ENCODE measurements around the gene PDZD8.
A peak's percentile ranks its signal among the peaks of the same experiment; 100 is the strongest.

Gene PDZD8

GRCh38 chr10:117375360-117376178 lies at the start of gene PDZD8:
Gene PDZD8, minus strand, starts transcription at chr10:117375440. Its CDS starts 213 bp downstream, at chr10:117375227.
- DNase-seq, result peak; percentile 98

- DNase-seq, result no peak
These were observed 48.9 kb upstream of the PDZD8 start for GRCh38 chr10:117424171-117424570.

GRCh38 chr10:117421985-117422384 lies 46.7 kb upstream of the PDZD8 start:
- DNase-seq, result no peak

- DNase-seq, result no peak
These were observed 45.5 kb upstream of the PDZD8 start for GRCh38 chr10:117420768-117421167.

- no peak for DNase-seq
These were observed 44.7 kb upstream of the PDZD8 start for GRCh38 chr10:117419921-117420320.

- no peak for DNase-seq
These were observed 43.9 kb upstream of the PDZD8 start for GRCh38 chr10:117419159-117419558.

GRCh38 chr10:117418121-117418520 lies 42.9 kb upstream of the PDZD8 start:
- DNase-seq, result no peak

- no peak for DNase-seq
These were observed 42.0 kb upstream of the PDZD8 start for GRCh38 chr10:117417196-117417595.

- DNase-seq, result no peak
These were observed 38.8 kb upstream of the PDZD8 start for GRCh38 chr10:117413928-117414618.

- DNase-seq, result no peak
These were observed 37.3 kb upstream of the PDZD8 start for GRCh38 chr10:117412469-117413010.

- DNase-seq, result no peak
These were observed 36.5 kb upstream of the PDZD8 start for GRCh38 chr10:117411479-117412399.

- no peak for DNase-seq
These were observed 35.3 kb upstream of the PDZD8 start for GRCh38 chr10:117410557-117410956.

GRCh38 chr10:117409549-117410305 lies 34.5 kb upstream of the PDZD8 start:
- no peak for DNase-seq

GRCh38 chr10:117408436-117409384 lies 33.5 kb upstream of the PDZD8 start:
- no peak for DNase-seq

- no peak for DNase-seq
These were observed 30.5 kb upstream of the PDZD8 start for GRCh38 chr10:117405730-117406129.

- DNase-seq, result no peak
These were observed 25.1 kb upstream of the PDZD8 start for GRCh38 chr10:117400329-117400728.

GRCh38 chr10:117399341-117400196 lies 24.3 kb upstream of the PDZD8 start:
- DNase-seq, result no peak

GRCh38 chr10:117398029-117398428 lies 22.8 kb upstream of the PDZD8 start:
- DNase-seq, result no peak

- no peak for DNase-seq
These were observed 16.4 kb upstream of the PDZD8 start for GRCh38 chr10:117391436-117392205.
